Measurements from ENCODE around the gene FAM53B.

DNA sequence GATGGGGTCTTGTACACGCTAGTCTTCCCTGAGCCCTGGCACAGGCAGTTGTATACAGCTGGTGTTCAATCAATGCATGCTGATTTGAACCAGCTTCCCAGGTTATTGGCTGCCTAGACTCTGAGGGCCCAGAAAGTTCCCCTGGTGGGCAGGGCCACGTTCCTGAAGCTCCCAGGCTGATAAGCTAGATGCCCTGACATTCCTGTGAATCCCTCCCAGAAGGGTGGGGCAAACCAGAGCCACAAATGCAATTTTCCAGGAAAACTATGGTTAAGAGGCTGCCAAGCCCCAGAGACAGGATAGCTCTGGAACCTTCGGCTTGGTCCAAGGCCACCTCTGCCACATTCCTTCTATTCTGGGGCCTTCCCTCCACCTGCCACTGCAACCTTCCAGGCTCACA, 78.2 kb downstream of the FAM53B start:
- TF ChIP-seq CTCF (IDR thresholded peaks at IDR 0.05), result no peak
- TF ChIP-seq POLR2A (IDR thresholded peaks at IDR 0.05), result no peak

Data from breast epithelium (tissue), 3 donors.